GM12878 (cell line): ENCODE data around the gene ROR2. TPM values are rescaled to one million over a fixed set of nuclear protein-coding genes. Genes with fewer than 3 reads are reported as not detected.

Source experiments
- ATAC-seq: fragments of 200-7000 bp; cut with Tn5 transposase; 3 replicates; pipeline ENCODE4 v1.9.1; 2020; ENCODE audit warnings: mild to moderate bottlenecking, moderate library complexity
- BruUV-seq: library from RNA; stranded (reverse); fragments of 400-500 nt; replicated peaks from 2 replicates; lab custom pipeline; 2021; lab: Mats Ljungman, UMichigan
- CTCF ChIA-PET: fragments of 300-600 bp; sonication (Branson Sonifier 250); formaldehyde crosslinking; extraction: SDS; loops from one replicate; lab custom pipeline; 2021; ENCODE audit warnings: inconsistent platforms; lab: Yijun Ruan, JAX
- POLR2A ChIA-PET: fragments of 350-600 bp; formaldehyde crosslinking; extraction: SDS; loops from one replicate; lab custom pipeline; 2021; ENCODE audit warnings: inconsistent platforms; lab: Charles Lee
- RAD21 ChIA-PET: fragments of 300-600 bp; sonication (Branson Sonifier 250); formaldehyde crosslinking; loops from one replicate; lab custom pipeline; 2023; ENCODE audit warnings: antibody characterized with exemption; ENCODE audit not compliant: unreplicated experiment; lab: Charles Lee
- SMC1A ChIA-PET: fragments of 300-600 bp; sonication (Branson Sonifier 250); formaldehyde crosslinking; loops from one replicate; lab custom pipeline; 2023; ENCODE audit not compliant: unreplicated experiment, uncharacterized antibody; lab: Charles Lee
- DNase-seq: peaks from one replicate; pipeline ENCODE4 v3.0.0-alpha.2; 2011; ENCODE audit warnings: low read depth, low spot score
- FAIRE-seq: peaks from 3 replicates; lab custom pipeline; 2011; peaks lifted over from hg19 to GRCh38; lab: Jason Lieb, UNC
- H2AFZ ChIP-seq: 2 replicates; pipeline ENCODE4 v1.6.0; 2011; ENCODE audit warnings: low read depth, low read length, control low read depth; ENCODE audit not compliant: control insufficient read depth
- H3K27ac ChIP-seq: 2 replicates; pipeline ENCODE4 v1.5.1; 2011; ENCODE audit warnings: control low read depth; ENCODE audit not compliant: control insufficient read depth, insufficient read depth
- H3K27me3 ChIP-seq, 2 experiments: replicated peaks in 1 of 2; 2 replicates each; pipeline versions ENCODE4 v1.6.0 to v1.6.1; 2011; ENCODE audit warnings: low read length in 1 of 2; ENCODE audit not compliant: control insufficient read depth in 2 of 2, insufficient read depth in 2 of 2
- H3K36me3 ChIP-seq, 2 experiments: 2 replicates each; pipeline ENCODE4 v1.5.1; 2011; ENCODE audit warnings: low read length in 1 of 2; ENCODE audit not compliant: control insufficient read depth in 2 of 2, insufficient read depth in 2 of 2
- H3K4me1 ChIP-seq: 2 replicates; pipeline ENCODE4 v1.6.1; 2011; ENCODE audit warnings: mild to moderate bottlenecking, low read length, moderate library complexity, mixed read lengths; ENCODE audit not compliant: control insufficient read depth, insufficient read depth
- H3K4me2 ChIP-seq: 2 replicates; pipeline ENCODE4 v1.6.0; 2011; ENCODE audit warnings: control low read depth; ENCODE audit not compliant: control insufficient read depth, insufficient read depth
- H3K4me3 ChIP-seq: fragments of 200-600 bp; sonication (generic); 2 replicates; pipeline ENCODE4 v1.5.1; 2016
- H3K79me2 ChIP-seq: 2 replicates; pipeline ENCODE4 v1.6.0; 2011; ENCODE audit warnings: low read length; ENCODE audit not compliant: control insufficient read depth, insufficient read depth
- H3K9ac ChIP-seq: 2 replicates; pipeline ENCODE4 v1.8.0; 2011; ENCODE audit warnings: low read length, control low read depth, mixed read lengths; ENCODE audit not compliant: control insufficient read depth, insufficient read depth
- H3K9me3 ChIP-seq: replicated peaks from 3 replicates; pipeline ENCODE4 v1.5.1; 2011; ENCODE audit warnings: mild to moderate bottlenecking, low read length; ENCODE audit not compliant: control insufficient read depth, insufficient read depth
- H4K20me1 ChIP-seq: 2 replicates; pipeline ENCODE4 v1.6.0; 2011; ENCODE audit not compliant: control insufficient read depth, insufficient read depth
- BHLHE40 ChIP-seq, 2 experiments: fragments of 450-650 bp in 1 of 2; IDR thresholded peaks; 2 replicates each; pipeline ENCODE4 v1.6.1; 2011 to 2017; ENCODE audit warnings: low read depth in 2 of 2, borderline replicate concordance in 1 of 2, improper control_type of control experiment in 1 of 2, low read length in 1 of 2, mild to moderate bottlenecking in 1 of 2
- BRCA1 ChIP-seq: IDR thresholded peaks from 2 replicates; pipeline ENCODE4 v1.6.1; 2011; ENCODE audit warnings: low read depth, low read length, improper control_type of control experiment
- GABPA ChIP-seq: IDR thresholded peaks from 2 replicates; pipeline ENCODE4 v1.6.1; 2014; ENCODE audit warnings: antibody characterized with exemption, low read depth, mild to moderate bottlenecking, inconsistent platforms
- IRF5 ChIP-seq: fragments of 450-650 bp; IDR thresholded peaks from 2 replicates; pipeline ENCODE4 v1.6.1; 2017; ENCODE audit warnings: borderline replicate concordance
- MXI1 ChIP-seq: fragments of 150-350 bp; IDR thresholded peaks from 2 replicates; pipeline ENCODE4 v1.6.1; 2011; ENCODE audit warnings: low read depth, mild to moderate bottlenecking, inconsistent platforms, low read length, improper control_type of control experiment
- MYB ChIP-seq: fragments of 150-350 bp; IDR thresholded peaks from 2 replicates; pipeline ENCODE4 v1.6.1; 2014; ENCODE audit warnings: mild to moderate bottlenecking, low read depth, low read length, borderline replicate concordance
- NR2F1 ChIP-seq: fragments of 450-650 bp; conservative IDR thresholded peaks from 2 replicates; pipeline ENCODE4 v1.6.1; 2017; ENCODE audit warnings: mild to moderate bottlenecking
- PAX5 ChIP-seq: IDR thresholded peaks from 2 replicates; pipeline ENCODE4 v1.6.1; 2011; ENCODE audit warnings: low read depth, low read length, borderline replicate concordance
- PML ChIP-seq: IDR thresholded peaks from 2 replicates; pipeline ENCODE4 v1.6.1; 2012; ENCODE audit warnings: low read length, inconsistent platforms
- RAD51 ChIP-seq: fragments of 450-650 bp; IDR thresholded peaks from 2 replicates; pipeline ENCODE4 v1.6.1; 2016; ENCODE audit warnings: moderate library complexity, mild to moderate bottlenecking, inconsistent platforms
- RUNX3 ChIP-seq: IDR thresholded peaks from 2 replicates; pipeline ENCODE4 v1.6.1; 2012; ENCODE audit warnings: low read length, inconsistent platforms
- SIX5 ChIP-seq: IDR thresholded peaks from 2 replicates; pipeline ENCODE4 v1.6.1; 2011; ENCODE audit warnings: mild to moderate bottlenecking, low read depth, low read length, moderate library complexity; ENCODE audit not compliant: severe bottlenecking
- SREBF1 ChIP-seq: IDR thresholded peaks from 2 replicates; pipeline ENCODE4 v1.6.1; 2012; ENCODE audit warnings: mild to moderate bottlenecking, low read length
- WGBS: methylation state at CpG from one replicate; pipeline ENCODE4 v1.1.6; 2016; ENCODE audit warnings: low lambda C conversion rate; ENCODE audit not compliant: insufficient replicate concordance, insufficient coverage; ENCODE audit errors: missing lambda C conversion rate; 5-methylcytosine and 5-hydroxymethylcytosine counted together
- in situ Hi-C: fragments of 300-500 bp; cut with MboI; formaldehyde crosslinking; loops from 9 replicates; pipeline ENCODE4 v1.14.3; 2018; ENCODE audit warnings: mixed read lengths
- intact Hi-C: fragments of 100-400 bp; cut with micrococcal nuclease; formaldehyde crosslinking; loops from one replicate; pipeline ENCODE4 v1.14.2; 2022; ENCODE audit not compliant: unreplicated experiment
- polyA plus RNA-seq, 11 experiments: library from polyadenylated mRNA; depleted of rRNA in 4 of 11; unstranded in 6 of 11; stranded (reverse) in 5 of 11; fragments of >200 nt; fragmentation: Nextera tagmentation in 4 of 11; fragmentation: Illumina TruSeq in 1 of 11; extraction: Ambion mirVana in 4 of 11; extraction: Trizol in 1 of 11; gene quantifications; 1 replicate in 1 of 11; 2 replicates in 10 of 11; pipeline versions ENCODE4 v1.2.1 to v1.2.3, GENCODE V29; 2011 to 2016; ENCODE audit warnings: inconsistent platforms in 2 of 11, missing spikeins in 2 of 11, low read depth in 1 of 11
- total RNA-seq, 4 experiments: library from RNA; depleted of rRNA in 3 of 4; stranded (reverse); fragments of >200 nt in 3 of 4; fragmentation: Illumina TruSeq in 1 of 4; extraction: Trizol in 1 of 4; gene quantifications; 2 replicates each; pipeline versions ENCODE4 v1.2.1 to v1.2.3, GENCODE V29; 2013 to 2021

Gene ROR2
- total and polyA plus RNA-seq, 10 of the 15 experiments (the other 5 are each of a cell fraction or from before 2014, with no cell fraction given): 0.03 to 0.05 TPM; not detected in 8

GRCh38 chr9:91724609-91725505 lies 225.2 kb downstream of the ROR2 start:
- RAD21 ChIA-PET: interaction anchor here (0.6 kb wide), 1 partner anchor 563 kb away, joined by 3 read pairs; no protein-coding TSS in a partner anchor
- Histone ChIP-seq H3K4me2 (no peak overlapping the region), H3K4me1 (peaks cover 11% of the 10 kb centered on the region), H3K9me3 (no peaks in the 10 kb centered on the region), H3K27me3 (peaks cover 0 to 2% of the 10 kb centered on the region in 2 experiments; a peak in 2 of 4 replicates), H2AFZ (no peak overlapping the region), H4K20me1 (peaks cover 3% of the 10 kb centered on the region; the same call in 1 of the 2 replicates), H3K79me2 (no peaks in the 10 kb centered on the region), H3K4me3 (no peak overlapping the region), H3K9ac (no peak overlapping the region)
- ATAC-seq (no peak), FAIRE-seq (no peak)
- WGBS: 73% methylated on average over 40 of the region's 43 CpGs
- intact Hi-C loops: loop anchor here (5.0 kb wide), 1 partner anchor 63 kb away; no protein-coding TSS in a partner anchor
- SMC1A ChIA-PET: no interaction called here
- in situ Hi-C loops: no loop called here
- CTCF ChIA-PET: interaction anchor here (2.7 kb wide), 1 partner anchor 810 kb away, joined by 14 read pairs; no protein-coding TSS in a partner anchor
- TF ChIP-seq PML (no peak), BHLHE40 (IDR thresholded peaks at IDR 0.05; ENCODE audit: borderline replicate concordance in 1 of 2, low read depth in 2 of 2, low read length in 1 of 2) (0 out of 4 replicates have a peak, but pooled peaks of 1 of the 2 experiments have one; percentile 16)
- TF ChIP-seq, all 136 proteins: peak for 1
- BruUV-seq: no TSS peak
- POLR2A ChIA-PET: no interaction called here
- Histone ChIP-seq H3K27ac (no peak overlapping the region), H3K36me3 (no peaks in the 10 kb centered on the region)
- no peak for DNase-seq

GRCh38 chr9:91724068-91724440 lies 226.0 kb downstream of the ROR2 start:
- DNase-seq: no peak
- Histone ChIP-seq H3K9me3 (no peaks in the 10 kb centered on the region), H3K9ac (no peak overlapping the region), H3K27ac (no peak overlapping the region), H3K4me2 (no peak overlapping the region), H4K20me1 (peaks cover 3% of the 10 kb centered on the region; the same call in 1 of the 2 replicates), H3K27me3 (peaks cover 0 to 3% of the 10 kb centered on the region in 2 experiments; a peak in 2 of 4 replicates), H3K4me1 (peaks cover 11% of the 10 kb centered on the region), H3K4me3 (no peak overlapping the region), H2AFZ (no peak overlapping the region), H3K79me2 (no peaks in the 10 kb centered on the region), H3K36me3 (no peaks in the 10 kb centered on the region)
- RAD21 ChIA-PET: no interaction called here
- intact Hi-C loops: no loop called here
- WGBS: 65% methylated on average over 17 of the region's 21 CpGs
- POLR2A ChIA-PET: no interaction called here
- no peak for ATAC-seq
- no TSS peak for BruUV-seq
- CTCF ChIA-PET: interaction anchor here (2.7 kb wide), 1 partner anchor 809 kb away, joined by 14 read pairs; no protein-coding TSS in a partner anchor
- no peak for FAIRE-seq
- in situ Hi-C loops: no loop called here
- SMC1A ChIA-PET: no interaction called here
- TF ChIP-seq SIX5 (no peak), BRCA1 (no peak), MYB (no peak), RAD51 (no peak), GABPA (no peak), RUNX3 (no peak), SREBF1 (no peak), MXI1 (no peak), IRF5 (no peak), PAX5 (no peak), BHLHE40 (IDR thresholded peaks at IDR 0.05; ENCODE audit: borderline replicate concordance in 1 of 2, low read depth in 2 of 2, low read length in 1 of 2) (no peak), NR2F1 (no peak)
